HG02970 (cell line): ENCODE data around the gene PSMA7.

Experiments used
- ATAC-seq: cut with Tn5 transposase; IDR thresholded peaks from one replicate; pipeline ENCODE4 v1.9.1; 2021; ENCODE audit warnings: mild to moderate bottlenecking, moderate library complexity, moderate number of reproducible peaks; ENCODE audit not compliant: unreplicated experiment, low FRiP score

Gene PSMA7

GRCh38 chr20:62143081-62143956 lies at the start of gene PSMA7, which contains the start of gene SS18L1:
Gene PSMA7, minus strand, starts transcription at chr20:62143394. Its CDS starts 91 bp downstream, at chr20:62143303.
Gene SS18L1, plus strand, starts transcription at chr20:62143769. Its CDS starts 52 bp downstream, at chr20:62143821.
- peak; percentile 73 for ATAC-seq

DNA sequence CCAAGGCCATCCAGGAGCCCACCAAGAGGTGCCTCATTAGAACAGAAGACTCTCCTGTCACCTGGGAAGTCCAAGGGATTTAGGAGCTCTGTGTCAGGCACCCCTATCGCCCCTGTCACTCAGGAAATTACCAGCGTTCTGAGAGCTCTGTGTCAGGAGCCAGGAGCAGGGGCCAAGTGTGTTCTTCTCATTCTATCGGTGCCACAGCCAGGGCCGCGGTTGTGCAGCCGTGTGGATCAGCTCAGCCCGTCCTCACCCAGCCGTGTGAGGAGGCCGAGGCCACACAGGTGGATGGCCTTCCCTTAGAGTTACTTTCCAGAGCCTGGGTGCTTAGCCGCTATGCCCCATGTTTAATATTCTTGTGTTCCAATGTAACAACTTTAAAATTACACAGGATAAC lies 49.4 kb upstream of the PSMA7 start:
- ATAC-seq = no peak

GRCh38 chr20:62191781-62192559 lies 48.8 kb upstream of the PSMA7 start:
- no peak for ATAC-seq

DNA sequence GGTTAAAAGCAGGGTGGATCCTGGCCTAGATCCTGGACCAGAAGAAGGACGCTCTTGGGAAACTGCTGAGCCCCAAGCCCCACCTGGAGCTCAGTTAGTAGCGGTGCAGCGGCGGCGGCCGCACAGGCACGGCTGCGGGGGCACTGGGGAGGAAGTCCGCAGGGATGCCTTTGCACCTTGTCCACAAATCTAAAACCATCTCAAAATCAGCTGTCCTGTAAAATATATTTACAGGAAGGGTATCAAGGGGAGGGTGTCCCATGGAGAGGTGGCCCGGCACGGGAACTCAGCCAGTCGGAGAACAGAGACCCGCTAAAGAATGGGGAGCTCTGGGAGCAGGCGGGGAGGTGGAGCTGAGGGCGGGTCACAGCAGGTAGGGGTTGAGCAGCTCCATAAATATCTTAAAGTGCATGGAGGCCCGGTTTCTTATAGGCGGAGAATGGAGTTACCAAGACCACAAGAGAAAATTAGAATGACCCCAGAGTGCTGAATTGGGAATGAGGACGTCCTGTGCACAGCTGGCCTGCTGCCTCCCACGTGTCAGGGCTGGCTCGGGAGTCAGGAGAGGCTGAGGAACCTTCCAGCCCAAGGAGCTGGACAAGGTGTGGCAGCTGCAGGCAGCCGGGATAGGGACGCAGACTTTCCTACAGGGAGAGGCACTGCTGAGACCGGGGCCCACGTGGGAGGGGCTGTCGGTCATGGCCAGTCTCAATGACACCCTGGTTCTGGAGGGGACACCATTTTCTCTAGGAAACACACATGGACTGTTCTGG lies 47.6 kb upstream of the PSMA7 start:
- no peak for ATAC-seq

- no peak for ATAC-seq
These were observed 44.0 kb upstream of the PSMA7 start for GRCh38 chr20:62186887-62187866.

DNA sequence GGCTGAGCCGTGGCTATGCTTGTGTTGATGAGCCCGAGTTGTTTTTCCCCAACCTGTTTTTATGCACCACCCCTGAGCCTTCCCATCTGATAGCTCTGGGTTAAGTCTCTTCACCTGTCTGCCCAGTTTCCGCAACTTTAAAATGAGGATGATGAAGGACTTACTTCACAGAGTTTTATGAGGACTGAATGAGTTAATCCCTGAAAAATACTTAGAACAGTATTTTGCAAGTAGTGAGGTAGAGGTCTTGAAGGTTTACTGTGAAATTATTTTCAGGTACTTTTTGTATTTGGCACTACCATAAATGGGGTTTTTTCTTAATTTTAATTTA lies 42.9 kb upstream of the PSMA7 start:
- ATAC-seq = no peak

- no peak for ATAC-seq
These were observed 40.4 kb upstream of the PSMA7 start for GRCh38 chr20:62183426-62184142.

DNA sequence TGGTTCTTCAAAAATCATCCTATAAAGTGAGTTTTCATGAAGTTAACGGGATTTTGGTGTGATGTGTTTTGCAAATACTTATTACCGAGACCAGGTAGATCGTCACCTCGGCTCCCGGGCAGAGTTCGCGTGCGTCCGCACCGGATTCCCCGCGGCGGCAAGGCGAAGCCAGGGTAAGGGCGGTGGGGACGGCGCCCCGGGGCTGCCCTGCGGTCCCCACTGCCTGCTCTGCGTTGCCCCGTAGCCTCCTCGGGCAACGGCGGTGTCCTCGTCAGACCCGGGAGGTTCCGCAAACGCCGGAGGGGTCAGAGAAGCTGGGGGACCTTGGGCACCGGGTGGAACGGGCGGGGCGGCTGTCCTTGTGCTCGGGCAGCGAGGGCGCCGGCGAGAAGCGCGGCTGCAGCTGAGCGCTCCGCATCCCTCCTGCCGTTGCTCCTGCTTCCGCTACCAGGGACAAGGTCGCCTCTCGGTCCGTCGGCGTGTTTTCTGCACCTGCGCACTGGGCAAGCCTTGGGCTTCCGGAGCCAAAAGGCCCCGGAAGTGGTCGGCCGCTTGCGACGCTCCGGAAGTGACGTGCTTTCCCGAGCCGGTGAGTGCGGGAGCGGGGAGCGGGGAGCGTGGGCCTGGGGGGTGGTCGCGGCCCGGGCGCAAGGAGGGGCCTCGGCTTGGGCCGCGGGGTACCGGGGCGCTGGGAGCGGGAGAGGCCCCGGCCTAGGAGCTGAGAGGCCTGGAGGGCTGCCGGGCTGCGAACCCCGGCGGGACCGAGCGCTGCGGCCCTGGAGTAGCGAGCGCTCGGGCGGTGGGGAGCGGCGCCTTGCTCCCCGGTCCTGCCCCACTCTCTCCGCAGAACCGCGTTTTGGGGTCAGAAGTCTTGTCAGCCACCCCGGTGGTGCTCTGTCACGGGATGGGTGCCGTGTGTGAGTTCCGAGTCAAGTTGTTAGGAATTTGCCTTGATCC lies 39.6 kb upstream of the PSMA7 start, which contains the start of gene MTG2:
TSS of gene MTG2 (plus strand) at position 560 of the 957 bp plus-strand sequence. CDS start 10,393 bp downstream, outside the sequence.
- ATAC-seq = peak; percentile 90

DNA sequence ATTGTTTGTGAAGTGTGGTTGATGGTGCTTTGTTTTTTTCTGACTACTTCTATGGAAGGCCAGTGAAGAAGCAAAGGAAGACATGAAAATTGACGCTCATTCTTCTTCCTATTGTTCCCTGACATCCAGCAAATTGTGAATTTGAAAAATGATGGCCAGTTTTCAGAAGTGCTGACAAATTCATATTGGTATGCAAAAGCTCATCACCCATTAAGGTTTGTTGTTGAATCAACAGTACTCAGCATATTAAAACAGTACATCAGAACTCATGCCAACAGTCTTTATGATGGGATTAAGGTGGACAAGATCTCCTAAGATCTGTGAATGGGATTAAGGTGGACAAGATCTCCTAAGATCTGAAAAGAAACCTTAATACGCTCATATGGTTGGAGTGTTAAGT lies 38.6 kb upstream of the PSMA7 start:
- no peak for ATAC-seq

DNA sequence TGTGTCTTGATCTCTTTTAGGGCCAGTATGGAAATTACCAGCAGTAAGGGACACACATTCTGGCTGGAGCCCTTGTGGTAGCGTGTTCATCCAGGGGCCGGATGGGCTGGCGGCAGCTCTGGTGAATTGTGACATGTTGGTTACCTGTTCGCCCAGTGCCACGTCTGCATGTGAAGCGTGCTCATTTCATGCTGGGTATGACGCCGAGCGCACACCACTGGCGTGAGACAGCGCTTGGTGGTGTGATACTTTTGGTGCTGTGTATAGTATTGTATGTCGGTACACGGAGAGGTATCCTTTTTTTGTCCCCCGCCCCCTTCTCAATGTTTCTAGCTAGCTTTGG lies 35.9 kb upstream of the PSMA7 start:
- ATAC-seq = no peak

- ATAC-seq = no peak
These were observed 35.3 kb upstream of the PSMA7 start for GRCh38 chr20:62178316-62179161.

- ATAC-seq = no peak
These were observed 34.1 kb upstream of the PSMA7 start for GRCh38 chr20:62177307-62177706.

GRCh38 chr20:62176866-62177265 lies 33.7 kb upstream of the PSMA7 start:
- no peak for ATAC-seq

- no peak for ATAC-seq
These were observed 32.5 kb upstream of the PSMA7 start for GRCh38 chr20:62175711-62176110.

DNA sequence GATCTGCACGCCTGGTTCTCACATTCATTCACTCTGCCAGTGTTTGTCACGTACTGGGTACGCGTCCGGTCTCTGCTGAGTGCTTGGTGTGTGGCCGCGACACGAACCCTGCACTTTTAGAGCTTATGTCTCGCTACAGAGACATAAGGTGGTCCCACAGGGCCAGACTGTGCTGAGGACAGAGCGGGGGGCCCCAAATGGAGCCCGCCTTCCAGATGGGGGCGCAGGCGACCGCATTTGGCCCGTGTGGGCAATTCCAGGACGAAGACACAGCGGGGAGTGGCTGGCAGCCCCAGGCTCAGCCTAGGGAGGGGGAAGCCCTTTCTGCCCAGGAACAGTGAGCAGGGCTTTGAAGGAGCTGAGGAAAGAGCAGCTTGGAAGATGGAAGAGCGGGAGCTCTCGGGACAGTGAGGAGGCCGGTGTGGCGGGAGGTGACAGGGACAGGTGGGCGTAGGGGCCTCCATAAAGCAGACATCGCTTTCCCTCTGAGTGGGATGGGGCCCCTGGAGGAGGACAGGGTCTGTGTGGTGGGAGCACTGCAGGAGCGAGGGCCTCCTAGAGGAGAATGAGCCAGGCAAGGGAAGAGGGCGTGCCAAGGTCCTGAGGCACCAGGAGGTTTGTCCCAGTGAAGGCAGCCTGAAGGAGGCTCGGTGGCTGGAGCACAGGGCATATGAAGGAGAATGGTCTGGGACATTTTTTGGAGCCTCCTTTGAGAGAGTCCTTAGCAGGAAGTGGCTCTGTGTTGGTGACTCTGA lies 31.9 kb upstream of the PSMA7 start:
- no peak for ATAC-seq
